Kidney epithelial cell (primary cell): Measurements from ENCODE around the gene LATS1. TPM values are rescaled to one million over a fixed set of nuclear protein-coding genes. Genes with fewer than 3 reads are reported as not detected.

Experiments
- DNase-seq: peaks from one replicate; pipeline ENCODE4 v3.0.0-alpha.2; 2010; ENCODE audit warnings: low read depth
- H3K27me3 ChIP-seq: 2 replicates; pipeline ENCODE4 v1.6.0; 2011; ENCODE audit warnings: low read length; ENCODE audit not compliant: control insufficient read depth, insufficient read depth
- H3K36me3 ChIP-seq: 2 replicates; pipeline ENCODE4 v1.5.1; 2011; ENCODE audit warnings: low read length; ENCODE audit not compliant: control insufficient read depth, insufficient read depth
- H3K4me3 ChIP-seq: 2 replicates; pipeline ENCODE4 v1.5.1; 2011; ENCODE audit warnings: low read depth, mild to moderate bottlenecking, control low read depth, low read length
- CTCF ChIP-seq: IDR thresholded peaks from 2 replicates; pipeline ENCODE4 v1.5.1; 2011; ENCODE audit warnings: mild to moderate bottlenecking, moderate library complexity, low read length, control low read depth, inconsistent platforms; ENCODE audit not compliant: insufficient read depth, poor library complexity, severe bottlenecking
- total RNA-seq: library from RNA; depleted of rRNA; stranded (reverse); fragments of >200 nt; gene quantifications from 2 replicates; pipeline ENCODE4 v1.2.3, GENCODE V29; 2015

The LATS1 gene
- total RNA-seq, 1 donor from 2014 or later, result 20.5 TPM

- no peak for DNase-seq
- no peak overlapping the region for H3K4me3 ChIP-seq
- no peaks in the 10 kb centered on the region for H3K27me3 ChIP-seq
- no peak for TF ChIP-seq CTCF
- no peaks in the 10 kb centered on the region for H3K36me3 ChIP-seq
These were observed 5.4 kb upstream of the LATS1 start for GRCh38 chr6:149723262-149723661.

GRCh38 chr6:149719531-149719930 is 1.6 kb upstream of the LATS1 start:
- Histone ChIP-seq H3K27me3 (no peaks in the 10 kb centered on the region), H3K4me3 (no peak overlapping the region), H3K36me3 (no peaks in the 10 kb centered on the region)
- TF ChIP-seq CTCF, result no peak
- DNase-seq, result no peak

- peak overlapping the region; percentile 99 for H3K4me3 ChIP-seq
- no peaks in the 10 kb centered on the region for H3K36me3 ChIP-seq
- TF ChIP-seq CTCF, result no peak
- no peaks in the 10 kb centered on the region for H3K27me3 ChIP-seq
- DNase-seq, result no peak
These were observed 680 bp downstream of the LATS1 start for GRCh38 chr6:149717255-149717587.

GRCh38 chr6:149716181-149716963 is 1.5 kb downstream of the LATS1 start:
- TF ChIP-seq CTCF, result no peak
- DNase-seq, result no peak
- no peaks in the 10 kb centered on the region for H3K36me3 ChIP-seq

GRCh38 chr6:149714442-149714841 is 3.5 kb downstream of the LATS1 start:
- TF ChIP-seq CTCF, result no peak
- H3K4me3 ChIP-seq, result no peak overlapping the region
- H3K27me3 ChIP-seq, result no peaks in the 10 kb centered on the region
- no peaks in the 10 kb centered on the region for H3K36me3 ChIP-seq
- no peak for DNase-seq

More at GRCh38 chr6:149716181-149716963, 1.5 kb downstream of the LATS1 start:
- Histone ChIP-seq H3K27me3 (no peaks in the 10 kb centered on the region), H3K4me3 (peak overlapping the region; percentile 99)

- Histone ChIP-seq H3K4me3 (no peak overlapping the region), H3K27me3 (no peaks in the 10 kb centered on the region), H3K36me3 (no peaks in the 10 kb centered on the region)
- no peak for DNase-seq
- TF ChIP-seq CTCF, result no peak
These were observed 6.2 kb downstream of the LATS1 start for GRCh38 chr6:149711711-149712110.
